H9 (cell line): ENCODE results near the gene RASGRF2. TPM values are rescaled to one million over a fixed set of nuclear protein-coding genes. Genes with fewer than 3 reads are reported as not detected.

Experiments used
- DNase-seq: peaks from one replicate; pipeline ENCODE4 v3.0.0-alpha.2; 2017
- H2AFZ ChIP-seq: one replicate; pipeline ENCODE4 v1.6.1; 2013; ENCODE audit warnings: mild to moderate bottlenecking, low read length, control low read depth, moderate library complexity
- H2AK5ac ChIP-seq: 2 replicates; pipeline ENCODE4 v1.6.1; 2013; ENCODE audit warnings: low read length, control low read depth, mixed read lengths; ENCODE audit not compliant: insufficient read length
- H2BK120ac ChIP-seq: one replicate; pipeline ENCODE4 v1.6.1; 2013; ENCODE audit warnings: low read depth, mild to moderate bottlenecking, low read length, control low read depth, inconsistent platforms; ENCODE audit not compliant: poor library complexity, severe bottlenecking
- H2BK12ac ChIP-seq: 2 replicates; pipeline ENCODE4 v1.6.1; 2013; ENCODE audit warnings: low read length, control low read depth, mixed read lengths, low read depth; ENCODE audit not compliant: insufficient read length
- H2BK15ac ChIP-seq: 2 replicates; pipeline ENCODE4 v1.6.1; 2013; ENCODE audit warnings: low read depth, low read length, control low read depth
- H2BK20ac ChIP-seq: one replicate; pipeline ENCODE4 v1.6.1; 2013; ENCODE audit warnings: low read depth, mild to moderate bottlenecking, low read length, control low read depth, inconsistent platforms; ENCODE audit not compliant: poor library complexity, severe bottlenecking
- H2BK5ac ChIP-seq: 2 replicates; pipeline ENCODE4 v1.6.1; 2013; ENCODE audit warnings: low read length, control low read depth, mixed read lengths; ENCODE audit not compliant: insufficient read length
- H3K14ac ChIP-seq: 2 replicates; pipeline ENCODE4 v1.6.1; 2013; ENCODE audit warnings: low read length, control low read depth; ENCODE audit not compliant: insufficient read depth
- H3K18ac ChIP-seq: 2 replicates; pipeline ENCODE4 v1.6.1; 2013; ENCODE audit warnings: low read depth, mild to moderate bottlenecking, mixed read lengths, low read length, control low read depth; ENCODE audit not compliant: insufficient read length
- H3K23ac ChIP-seq: 2 replicates; pipeline ENCODE4 v1.6.1; 2013; ENCODE audit warnings: low read length, control low read depth, mixed read lengths, low read depth; ENCODE audit not compliant: insufficient read length
- H3K23me2 ChIP-seq: 2 replicates; pipeline ENCODE4 v1.6.1; 2013; ENCODE audit warnings: low read depth, mild to moderate bottlenecking, mixed read lengths, low read length, control low read depth; ENCODE audit not compliant: insufficient read length, poor library complexity, severe bottlenecking
- H3K27ac ChIP-seq: 2 replicates; pipeline ENCODE4 v1.5.1; 2013; ENCODE audit warnings: low read length, control low read depth, mixed read lengths, low read depth; ENCODE audit not compliant: insufficient read length
- H3K27me3 ChIP-seq: 2 replicates; pipeline ENCODE4 v1.6.1; 2013; ENCODE audit warnings: low read length, control low read depth, inconsistent platforms; ENCODE audit not compliant: insufficient read depth
- H3K4ac ChIP-seq: 2 replicates; pipeline ENCODE4 v1.6.1; 2013; ENCODE audit warnings: low read depth, mild to moderate bottlenecking, control low read depth, inconsistent platforms, low read length, moderate library complexity
- H3K4me1 ChIP-seq: 2 replicates; pipeline ENCODE4 v1.6.1; 2013; ENCODE audit warnings: low read length, control low read depth, inconsistent platforms; ENCODE audit not compliant: insufficient read depth
- H3K4me2 ChIP-seq: 2 replicates; pipeline ENCODE4 v1.6.1; 2013; ENCODE audit warnings: low read length, control low read depth, mixed read lengths; ENCODE audit not compliant: insufficient read length, insufficient read depth
- H3K56ac ChIP-seq: 2 replicates; pipeline ENCODE4 v1.6.1; 2013; ENCODE audit warnings: low read depth, mild to moderate bottlenecking, mixed read lengths, low read length, control low read depth; ENCODE audit not compliant: insufficient read length
- H3K79me1 ChIP-seq: 2 replicates; pipeline ENCODE4 v1.6.1; 2013; ENCODE audit warnings: low read depth, mild to moderate bottlenecking, moderate library complexity, low read length, control low read depth, inconsistent platforms; ENCODE audit not compliant: insufficient read depth, poor library complexity, severe bottlenecking
- H3K79me2 ChIP-seq: 2 replicates; pipeline ENCODE4 v1.6.1; 2013; ENCODE audit warnings: low read length, control low read depth, inconsistent platforms; ENCODE audit not compliant: insufficient read depth
- H3K9ac ChIP-seq: 2 replicates; pipeline ENCODE4 v1.6.1; 2013; ENCODE audit warnings: low read length, control low read depth, mixed read lengths; ENCODE audit not compliant: insufficient read length; ENCODE audit errors: extremely low read depth
- H3K9me3 ChIP-seq: one replicate; pipeline ENCODE4 v1.6.1; 2013; ENCODE audit warnings: low read depth, low read length, inconsistent platforms; ENCODE audit not compliant: control insufficient read depth
- H3T11ph ChIP-seq: one replicate; pipeline ENCODE4 v1.6.1; 2013; ENCODE audit warnings: mild to moderate bottlenecking, low read length, control low read depth, inconsistent platforms
- H4K20me1 ChIP-seq: one replicate; pipeline ENCODE4 v1.6.1; 2013; ENCODE audit not compliant: control insufficient read depth, insufficient read length, insufficient read depth
- H4K5ac ChIP-seq: 2 replicates; pipeline ENCODE4 v1.6.1; 2013; ENCODE audit warnings: low read depth, mild to moderate bottlenecking, mixed read lengths, low read length, control low read depth; ENCODE audit not compliant: insufficient read length
- H4K8ac ChIP-seq: replicated peaks from 2 replicates; pipeline ENCODE4 v1.6.1; 2013; ENCODE audit warnings: low read length, control low read depth, mixed read lengths, low read depth; ENCODE audit not compliant: insufficient read length
- H4K91ac ChIP-seq: 2 replicates; pipeline ENCODE4 v1.6.1; 2013; ENCODE audit warnings: low read depth, mild to moderate bottlenecking, moderate library complexity, mixed read lengths, low read length, control low read depth; ENCODE audit not compliant: insufficient read length
- H3K27ac Mint-ChIP-seq, 3 experiments: 2 replicates in 2 of 3; 3 replicates in 1 of 3; pipeline ENCODE4 v1.8.0; 2020 to 2021; ENCODE audit warnings: mixed read lengths in 3 of 3, mild to moderate bottlenecking in 1 of 3, moderate library complexity in 1 of 3
- H3K27me3 Mint-ChIP-seq: 2 replicates; pipeline ENCODE4 v1.8.0; 2021; ENCODE audit warnings: low read depth, mild to moderate bottlenecking, moderate library complexity, mixed read lengths
- H3K36me3 Mint-ChIP-seq, 3 experiments: 2 replicates in 2 of 3; 3 replicates in 1 of 3; pipeline ENCODE4 v1.8.0; 2020 to 2021; ENCODE audit warnings: low read depth in 3 of 3, mixed read lengths in 3 of 3; ENCODE audit not compliant: insufficient read depth in 1 of 3
- H3K4me1 Mint-ChIP-seq, 2 experiments: 2 replicates each; pipeline ENCODE4 v1.8.0; 2020; ENCODE audit warnings: mixed read lengths in 2 of 2
- H3K4me3 Mint-ChIP-seq, 2 experiments: 2 replicates in 1 of 2; 3 replicates in 1 of 2; pipeline ENCODE4 v1.8.0; 2020 to 2021; ENCODE audit warnings: mild to moderate bottlenecking in 2 of 2, mixed read lengths in 2 of 2, moderate library complexity in 1 of 2
- H3K9me3 Mint-ChIP-seq, 2 experiments: 2 replicates in 1 of 2; 3 replicates in 1 of 2; pipeline ENCODE4 v1.8.0; 2020; ENCODE audit warnings: mild to moderate bottlenecking in 2 of 2, mixed read lengths in 2 of 2, moderate library complexity in 1 of 2
- WGBS: extraction: QIAGEN DNeasy Blood & Tissue Kit; methylation state at CpG from one replicate; pipeline ENCODE4 v1.1.7; 2013; ENCODE audit warnings: missing lambda C conversion rate, low lambda C conversion rate, mixed read lengths; ENCODE audit not compliant: insufficient read length; ENCODE audit errors: extremely low coverage; 5-methylcytosine and 5-hydroxymethylcytosine counted together
- total RNA-seq: library from RNA; stranded (reverse); gene quantifications from 2 replicates; pipeline ENCODE4 v1.2.1, GENCODE V29; 2021
- TF ChIP-seq, protein P1 (sequence below): fragments of 200-600 bp; sonication (generic); conservative IDR thresholded peaks from 3 replicates; pipeline ENCODE4 v1.8.0; 2021; ENCODE audit warnings: antibody characterized with exemption, mild to moderate bottlenecking

The RASGRF2 gene
- total RNA-seq, 1 experiment from 2014 or later: 13.5 TPM

DNA sequence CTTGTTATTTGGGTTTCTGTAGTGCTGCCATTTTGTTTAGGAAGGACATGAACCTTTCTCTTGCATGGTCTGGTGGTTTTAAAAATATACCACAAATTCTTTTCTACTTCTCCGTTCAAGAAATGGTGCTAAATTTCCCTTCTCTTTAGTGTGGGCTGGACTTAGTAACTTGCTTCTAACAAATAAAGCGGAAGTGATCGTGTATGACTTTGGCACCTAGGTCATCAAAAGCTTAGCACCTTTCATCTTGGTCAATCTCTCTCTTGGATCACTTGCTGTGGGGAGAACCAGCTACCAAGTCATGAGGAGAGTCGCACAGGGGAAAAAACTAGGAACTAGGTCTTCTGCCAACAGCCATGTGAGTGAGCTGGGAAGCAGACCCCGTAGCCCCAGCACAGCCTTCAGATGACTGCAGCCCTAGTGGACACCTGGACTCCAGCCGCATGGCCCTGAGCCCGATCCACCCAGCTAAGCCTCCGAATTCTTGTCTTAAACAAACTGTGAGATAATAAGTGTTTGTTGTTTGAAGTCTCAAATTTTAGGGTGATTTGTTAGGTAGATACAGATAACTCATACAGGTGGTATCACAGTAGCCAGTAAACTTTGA, 185.3 kb downstream of the RASGRF2 start:
- Mint-ChIP-seq H3K4me3 (no peak overlapping the region), H3K4me1 (no peaks in the 10 kb centered on the region), H3K36me3 (no peaks in the 10 kb centered on the region), H3K27ac (no peak overlapping the region), H3K27me3 (no peaks in the 10 kb centered on the region), H3K9me3 (no peaks in the 10 kb centered on the region)
- H2AK5ac ChIP-seq: no peak overlapping the region
- no peak overlapping the region for H2AFZ ChIP-seq
- H3K9ac ChIP-seq: no peak overlapping the region
- H2BK20ac ChIP-seq: no peak overlapping the region
- no peak overlapping the region for H3K27ac ChIP-seq
- H3K23me2 ChIP-seq: no peaks in the 10 kb centered on the region
- no peaks in the 10 kb centered on the region for H3K79me2 ChIP-seq
- H2BK12ac ChIP-seq: no peak overlapping the region
- no peaks in the 10 kb centered on the region for H3K9me3 ChIP-seq
- no peak overlapping the region for H3K4ac ChIP-seq
- H3K18ac ChIP-seq: no peak overlapping the region
- no peak for DNase-seq
- WGBS: no CpG with 5 or more reads among the region's 8 CpGs
- no peaks in the 10 kb centered on the region for H3K79me1 ChIP-seq
- no peak overlapping the region for H4K5ac ChIP-seq
- no peaks in the 10 kb centered on the region for H4K20me1 ChIP-seq
- no peak overlapping the region for H2BK120ac ChIP-seq
- H3K14ac ChIP-seq: no peak overlapping the region
- no peak overlapping the region for H3K23ac ChIP-seq
- no peaks in the 10 kb centered on the region for H3K4me1 ChIP-seq
- H3K27me3 ChIP-seq: no peaks in the 10 kb centered on the region
- no peak overlapping the region for H4K8ac ChIP-seq
- no peak overlapping the region for H3K4me2 ChIP-seq
- TF ChIP-seq, protein P1, sequence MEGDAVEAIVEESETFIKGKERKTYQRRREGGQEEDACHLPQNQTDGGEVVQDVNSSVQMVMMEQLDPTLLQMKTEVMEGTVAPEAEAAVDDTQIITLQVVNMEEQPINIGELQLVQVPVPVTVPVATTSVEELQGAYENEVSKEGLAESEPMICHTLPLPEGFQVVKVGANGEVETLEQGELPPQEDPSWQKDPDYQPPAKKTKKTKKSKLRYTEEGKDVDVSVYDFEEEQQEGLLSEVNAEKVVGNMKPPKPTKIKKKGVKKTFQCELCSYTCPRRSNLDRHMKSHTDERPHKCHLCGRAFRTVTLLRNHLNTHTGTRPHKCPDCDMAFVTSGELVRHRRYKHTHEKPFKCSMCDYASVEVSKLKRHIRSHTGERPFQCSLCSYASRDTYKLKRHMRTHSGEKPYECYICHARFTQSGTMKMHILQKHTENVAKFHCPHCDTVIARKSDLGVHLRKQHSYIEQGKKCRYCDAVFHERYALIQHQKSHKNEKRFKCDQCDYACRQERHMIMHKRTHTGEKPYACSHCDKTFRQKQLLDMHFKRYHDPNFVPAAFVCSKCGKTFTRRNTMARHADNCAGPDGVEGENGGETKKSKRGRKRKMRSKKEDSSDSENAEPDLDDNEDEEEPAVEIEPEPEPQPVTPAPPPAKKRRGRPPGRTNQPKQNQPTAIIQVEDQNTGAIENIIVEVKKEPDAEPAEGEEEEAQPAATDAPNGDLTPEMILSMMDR: no peak
- no peak overlapping the region for H2BK5ac ChIP-seq
- H3K56ac ChIP-seq: no peak overlapping the region
- H2BK15ac ChIP-seq: no peak overlapping the region
- no peak overlapping the region for H4K91ac ChIP-seq
- H3T11ph ChIP-seq: no peak overlapping the region
